Natural killer cell (primary cell): Measurements from ENCODE around the gene HHAT. TPM values are rescaled to one million over a fixed set of nuclear protein-coding genes. Genes with fewer than 3 reads are reported as not detected.

Experiments used
- ATAC-seq, 3 donors: fragments of 150-1000 bp in 2 of 3; fragments of 200-7000 bp in 1 of 3; cut with Tn5 transposase; 1 replicate in 1 of 3; 2 replicates in 2 of 3; pipeline ENCODE4 v1.10.0; 2021; ENCODE audit warnings: mild to moderate bottlenecking in 2 of 3, moderate library complexity in 2 of 3
- DNase-seq, 2 donors: peaks; one replicate each; pipeline versions ENCODE4 v3.0.0 to v3.0.0-alpha.2; 2013 to 2021; ENCODE audit warnings: mixed read lengths in 1 of 2
- H3K27ac ChIP-seq: one replicate; pipeline ENCODE4 v1.5.1; 2013; ENCODE audit warnings: mild to moderate bottlenecking, low read length
- H3K27me3 ChIP-seq: one replicate; pipeline ENCODE4 v1.6.1; 2013; ENCODE audit warnings: low read length; ENCODE audit not compliant: control insufficient read depth, insufficient read depth
- H3K36me3 ChIP-seq: one replicate; pipeline ENCODE4 v1.6.1; 2013; ENCODE audit warnings: low read length; ENCODE audit not compliant: control insufficient read depth, insufficient read depth
- H3K4me1 ChIP-seq: one replicate; pipeline ENCODE4 v1.6.1; 2013; ENCODE audit warnings: low read length; ENCODE audit not compliant: control insufficient read depth, insufficient read depth
- H3K4me3 ChIP-seq: one replicate; pipeline ENCODE4 v1.5.1; 2013; ENCODE audit warnings: low read length
- H3K9me3 ChIP-seq: one replicate; pipeline ENCODE4 v1.6.1; 2013; ENCODE audit warnings: low read length; ENCODE audit not compliant: control insufficient read depth, insufficient read depth
- H3K27ac Mint-ChIP-seq, 2 donors: one replicate each; pipeline ENCODE4 v1.8.0; 2022; ENCODE audit warnings: mild to moderate bottlenecking in 2 of 2, mixed read lengths in 2 of 2, moderate library complexity in 1 of 2
- H3K27me3 Mint-ChIP-seq, 2 donors: one replicate each; pipeline ENCODE4 v1.8.0; 2022; ENCODE audit warnings: low read depth in 2 of 2, mixed read lengths in 2 of 2
- H3K36me3 Mint-ChIP-seq: one replicate; pipeline ENCODE4 v1.8.0; 2022; ENCODE audit warnings: mixed read lengths
- H3K4me1 Mint-ChIP-seq, 2 donors: one replicate each; pipeline ENCODE4 v1.8.0; 2022; ENCODE audit warnings: mixed read lengths in 2 of 2
- H3K4me3 Mint-ChIP-seq: one replicate; pipeline ENCODE4 v1.8.0; 2022; ENCODE audit warnings: mild to moderate bottlenecking, moderate library complexity, mixed read lengths
- H3K9me3 Mint-ChIP-seq, 2 donors: one replicate each; pipeline ENCODE4 v1.8.0; 2022; ENCODE audit warnings: mixed read lengths in 2 of 2
- CTCF ChIP-seq: fragments of 200-600 bp; IDR thresholded peaks from one replicate; pipeline ENCODE4 v1.8.0; 2022; ENCODE audit warnings: antibody characterized with exemption
- WGBS: methylation state at CpG from one replicate; pipeline ENCODE4 v1.1.7; 2013; ENCODE audit warnings: missing lambda C conversion rate; ENCODE audit not compliant: insufficient coverage; 5-methylcytosine and 5-hydroxymethylcytosine counted together
- intact Hi-C: fragments of 100-400 bp; cut with micrococcal nuclease; formaldehyde crosslinking; loops from one replicate; pipeline ENCODE4 v1.14.2; 2022
- total RNA-seq, 4 donors: library from RNA; stranded (reverse); fragments of 120-200 nt in 1 of 4; gene quantifications; one replicate each; pipeline versions ENCODE4 v1.2.3 to v1.2.4, GENCODE V29; 2013 to 2022

Gene HHAT
- total RNA-seq, 3 donors from 2014 or later (not counting 1 experiment from before 2014, with no cell fraction given): 0.79 to 1.1 (median 0.82) TPM

- no peak overlapping the region for H3K27ac Mint-ChIP-seq
- H3K4me1 Mint-ChIP-seq: peaks cover 0 to 7% of the 10 kb centered on the region in 2 donors
- Histone ChIP-seq H3K36me3 (no peaks in the 10 kb centered on the region), H3K9me3 (no peaks in the 10 kb centered on the region), H3K4me3 (no peak overlapping the region), H3K4me1 (peaks cover 5% of the 10 kb centered on the region), H3K27ac (no peak overlapping the region), H3K27me3 (no peaks in the 10 kb centered on the region)
- 80% methylated on average over 1 of the region's 1 CpG for WGBS
- DNase-seq: no peak
- no peak for TF ChIP-seq CTCF
- intact Hi-C loops: no loop called here
- H3K36me3 Mint-ChIP-seq: no peaks in the 10 kb centered on the region
- ATAC-seq: no peak
- H3K4me3 Mint-ChIP-seq: no peak overlapping the region
- no peaks in the 10 kb centered on the region for H3K27me3 Mint-ChIP-seq
- no peaks in the 10 kb centered on the region for H3K9me3 Mint-ChIP-seq
Measured at GRCh38 chr1:210700083-210700482, 371.4 kb downstream of the HHAT start.

- H3K4me3 ChIP-seq: no peak overlapping the region
- H3K4me1 ChIP-seq: peaks cover 5% of the 10 kb centered on the region
- TF ChIP-seq CTCF: no peak
- H3K9me3 Mint-ChIP-seq: no peaks in the 10 kb centered on the region
- intact Hi-C loops: no loop called here
- H3K9me3 ChIP-seq: no peaks in the 10 kb centered on the region
- no peak overlapping the region for H3K27ac ChIP-seq
- no peak overlapping the region for H3K27ac Mint-ChIP-seq
- H3K36me3 Mint-ChIP-seq: no peaks in the 10 kb centered on the region
- ATAC-seq (no peak), DNase-seq (no peak)
- H3K4me3 Mint-ChIP-seq: no peak overlapping the region
- no peaks in the 10 kb centered on the region for H3K27me3 Mint-ChIP-seq
- whole genome bisulfite sequencing: 98% methylated on average over 2 of the region's 2 CpGs
- peaks cover 0 to 7% of the 10 kb centered on the region in 2 donors for H3K4me1 Mint-ChIP-seq
- H3K36me3 ChIP-seq: no peaks in the 10 kb centered on the region
- H3K27me3 ChIP-seq: no peaks in the 10 kb centered on the region
Measured at GRCh38 chr1:210700511-210700910, 371.8 kb downstream of the HHAT start.

GRCh38 chr1:210702506-210702905 lies 373.8 kb downstream of the HHAT start:
- Mint-ChIP-seq H3K27ac (no peak overlapping the region), H3K27me3 (no peaks in the 10 kb centered on the region), H3K9me3 (no peaks in the 10 kb centered on the region), H3K4me3 (no peak overlapping the region), H3K4me1 (no peaks in the 10 kb centered on the region), H3K36me3 (no peaks in the 10 kb centered on the region)
- Histone ChIP-seq H3K4me3 (no peak overlapping the region), H3K4me1 (no peaks in the 10 kb centered on the region), H3K9me3 (no peaks in the 10 kb centered on the region), H3K27ac (no peak overlapping the region), H3K36me3 (no peaks in the 10 kb centered on the region), H3K27me3 (no peaks in the 10 kb centered on the region)
- no peak for DNase-seq
- intact Hi-C loops: no loop called here
- ATAC-seq: no peak
- WGBS: 86% methylated on average over 2 of the region's 2 CpGs
- no peak for TF ChIP-seq CTCF

GRCh38 chr1:210703593-210703992 lies 374.9 kb downstream of the HHAT start:
- H3K36me3 ChIP-seq: no peaks in the 10 kb centered on the region
- H3K9me3 ChIP-seq: no peaks in the 10 kb centered on the region
- intact Hi-C loops: no loop called here
- Mint-ChIP-seq H3K4me1 (no peaks in the 10 kb centered on the region), H3K4me3 (no peak overlapping the region), H3K27ac (no peak overlapping the region), H3K27me3 (no peaks in the 10 kb centered on the region), H3K36me3 (no peaks in the 10 kb centered on the region), H3K9me3 (no peaks in the 10 kb centered on the region)
- DNase-seq (no peak), ATAC-seq (no peak)
- H3K27ac ChIP-seq: no peak overlapping the region
- TF ChIP-seq CTCF: no peak
- 82% methylated on average over 2 of the region's 2 CpGs for WGBS
- H3K27me3 ChIP-seq: no peaks in the 10 kb centered on the region
- no peak overlapping the region for H3K4me3 ChIP-seq
- no peaks in the 10 kb centered on the region for H3K4me1 ChIP-seq
